Nucleus accumbens (tissue), 56 donors: ENCODE data around the gene TSPAN18.

Experiments used
- DNase-seq, 56 donors: peaks; one replicate each; lab custom pipeline; 2025; lab: John Stamatoyannopoulos, UW

The TSPAN18 gene

DNA sequence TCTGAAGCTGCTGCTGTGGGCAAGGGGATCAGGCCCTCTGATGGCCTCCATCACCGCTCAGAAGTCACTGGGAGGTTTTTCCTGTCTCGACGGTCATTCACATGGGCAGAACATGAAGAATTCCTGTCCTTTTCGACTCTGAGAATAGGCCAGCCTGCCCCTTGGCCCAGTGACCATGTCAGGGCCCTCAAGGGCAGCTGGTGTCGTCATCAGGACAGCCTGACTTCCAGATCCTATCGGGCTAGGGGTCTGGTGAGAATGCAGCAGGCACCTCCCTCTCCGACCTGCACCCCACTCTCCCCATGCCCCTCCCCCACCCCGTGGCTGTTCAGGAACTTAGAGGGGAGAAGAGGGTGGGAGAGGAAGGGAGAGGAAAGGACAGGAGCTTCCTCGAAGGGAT is 220.4 kb downstream of the TSPAN18 start:
- DNase-seq: no peak

DNA sequence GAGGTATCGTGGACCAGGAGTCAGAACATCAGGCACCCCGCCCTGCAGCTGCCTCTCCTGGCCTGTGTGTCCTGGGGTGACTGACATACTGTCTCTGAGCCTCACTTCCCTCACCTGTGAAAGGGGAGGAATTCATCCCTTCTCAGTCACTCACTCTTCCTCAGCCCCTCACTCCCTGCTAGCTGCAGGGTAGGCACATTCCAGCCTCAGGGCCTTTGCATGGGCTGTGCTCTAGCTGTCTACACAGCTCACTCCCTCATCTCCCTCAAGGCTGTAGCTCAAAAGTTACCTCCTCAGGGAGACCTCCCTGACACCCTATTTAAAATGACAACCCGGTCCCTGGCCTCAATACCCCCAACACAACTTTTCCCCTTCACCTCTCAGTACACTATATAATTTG is 221.4 kb downstream of the TSPAN18 start:
- no peak for DNase-seq

DNA sequence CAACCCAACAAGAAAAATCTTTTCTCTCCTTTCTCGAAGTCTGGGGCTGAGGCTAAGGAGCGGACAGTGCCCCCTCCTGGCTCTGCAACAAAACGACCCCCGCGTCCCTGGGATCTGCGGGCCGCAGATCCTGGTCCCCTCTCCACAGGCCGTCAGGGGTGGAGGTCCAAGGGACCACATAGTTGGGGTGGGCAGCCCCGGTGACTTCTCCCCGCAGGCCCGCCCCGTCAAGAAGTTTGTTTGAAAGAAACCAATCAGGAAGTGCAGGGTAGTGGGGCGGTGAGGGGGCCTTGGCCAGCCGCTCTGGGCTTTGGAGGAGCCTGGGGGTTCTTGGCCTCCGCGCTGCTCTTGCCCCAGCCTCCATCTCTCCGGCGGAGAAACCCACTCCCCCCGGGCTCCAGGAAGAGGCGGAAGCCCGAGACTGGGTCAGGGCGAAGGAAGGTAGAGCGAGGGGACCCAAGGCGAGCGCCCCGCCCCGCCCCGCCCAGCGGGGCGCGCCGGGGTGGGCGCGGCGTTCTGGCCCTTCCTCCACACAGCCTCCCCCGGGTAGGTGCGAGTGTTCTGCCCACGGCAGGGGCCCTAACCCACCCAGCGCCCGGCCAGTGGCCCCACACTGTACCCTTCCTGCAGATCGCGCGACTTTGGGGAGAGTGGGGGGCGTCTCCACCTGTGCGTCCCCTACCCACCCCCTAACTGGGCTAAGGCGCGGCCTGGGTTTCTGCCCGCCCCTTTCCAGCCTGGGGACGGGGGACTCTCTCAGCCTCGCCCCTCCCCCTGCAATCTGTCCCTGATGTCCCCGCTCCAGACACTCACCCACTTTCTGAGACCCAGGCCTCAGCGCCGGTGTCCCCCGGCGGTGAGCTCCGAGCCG is 222.6 kb downstream of the TSPAN18 start:
- no peak for DNase-seq

DNA sequence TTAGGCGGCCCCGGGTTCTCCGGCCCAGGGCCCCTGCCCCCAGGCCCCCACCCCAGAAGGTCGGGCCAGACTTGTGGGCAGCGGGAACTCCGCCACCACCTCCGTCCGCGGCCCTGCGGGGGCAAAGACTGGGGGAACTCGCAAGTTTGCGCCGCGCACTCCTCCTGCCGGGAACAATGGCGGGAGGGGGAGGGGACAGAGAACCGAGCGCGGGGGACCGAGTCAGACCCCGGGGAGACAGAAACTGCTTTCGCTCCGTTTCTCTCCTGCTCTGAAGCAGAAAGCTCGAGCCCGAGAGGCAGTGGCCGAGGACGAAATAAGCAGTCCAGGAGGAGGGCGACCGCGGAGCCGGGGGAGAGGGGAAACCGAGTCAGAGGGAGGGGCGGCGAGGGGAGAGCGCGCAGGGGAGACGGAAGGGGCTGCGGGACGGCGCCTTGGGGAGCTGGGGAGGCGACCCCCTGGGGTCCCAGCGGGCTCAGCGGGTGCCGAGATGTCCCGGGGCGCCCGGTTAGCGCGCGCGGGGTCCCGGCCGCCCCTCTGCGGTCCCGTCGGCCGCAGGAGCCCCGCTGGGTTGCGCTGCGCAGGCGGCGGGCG is 223.4 kb downstream of the TSPAN18 start:
- peak in 2 of 56 donors; percentile 10 to 30 for DNase-seq

DNA sequence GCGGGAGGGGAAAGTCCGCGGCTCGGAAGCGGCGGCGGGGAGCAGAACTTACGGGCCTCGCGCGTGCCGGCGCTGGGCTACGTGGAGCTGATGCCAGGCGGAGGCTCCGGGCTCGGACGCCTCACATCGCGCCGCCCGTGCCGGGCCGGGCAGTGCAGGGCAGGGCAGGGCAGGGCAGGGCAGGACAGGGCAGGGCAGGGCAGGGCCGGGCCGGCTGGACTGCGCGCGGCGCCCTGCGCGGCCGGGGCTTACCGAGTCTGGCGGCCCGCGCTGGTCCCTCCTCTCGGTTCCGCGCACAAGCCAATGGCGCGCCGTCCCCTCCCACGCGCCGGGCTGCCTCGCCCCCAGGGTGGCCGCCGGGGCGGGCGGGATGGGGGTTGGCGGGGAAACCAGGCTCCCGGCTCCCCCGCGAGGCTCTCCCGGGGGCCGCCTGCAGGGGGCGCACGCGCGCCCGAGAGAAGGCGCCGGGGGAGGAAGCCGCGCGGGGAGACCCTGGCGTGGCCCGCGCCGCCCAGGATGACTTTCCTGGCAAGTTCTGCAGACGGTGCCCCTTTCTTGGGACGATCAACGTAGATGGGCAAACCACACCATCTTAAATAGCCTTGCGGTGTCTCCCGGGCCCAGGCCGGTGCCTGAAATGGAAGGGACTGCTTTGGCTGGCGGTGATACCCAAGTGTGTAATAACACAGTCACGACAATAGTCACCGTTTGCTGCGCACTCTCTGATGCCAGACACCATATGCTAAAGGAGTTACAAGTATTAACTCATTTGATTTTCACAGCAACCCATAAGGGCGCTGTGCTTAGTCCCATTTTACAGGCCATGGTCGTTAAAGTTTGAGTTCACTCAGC is 224.1 kb downstream of the TSPAN18 start, which contains the start of gene TP53I11:
TP53I11 (minus strand) TSS at position 259 of the 852 bp plus-strand sequence. CDS start 12,548 bp downstream, outside the sequence.
- DNase-seq: peak in 24 of 56 donors; percentile 7 to 63 (median 19)

DNA sequence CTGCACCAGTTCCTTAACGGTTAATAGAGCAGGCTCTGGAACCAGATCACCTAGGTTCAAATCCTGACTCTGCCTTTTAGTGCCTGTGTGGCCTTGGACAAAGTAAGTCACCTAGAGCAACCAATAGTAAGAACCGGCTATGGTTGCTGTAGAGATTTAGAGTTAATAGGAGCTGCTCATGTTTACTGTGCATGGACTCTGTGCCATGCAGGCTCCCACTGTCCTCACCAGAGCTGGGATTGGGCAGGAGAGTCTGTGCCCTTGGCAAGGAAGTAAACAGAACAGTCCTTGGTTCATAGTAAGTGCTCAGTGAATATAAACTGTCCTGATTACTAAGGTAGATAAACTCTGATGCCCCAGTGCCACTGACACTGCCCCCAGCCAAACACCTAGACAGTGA is 225.3 kb downstream of the TSPAN18 start:
- no peak for DNase-seq

DNA sequence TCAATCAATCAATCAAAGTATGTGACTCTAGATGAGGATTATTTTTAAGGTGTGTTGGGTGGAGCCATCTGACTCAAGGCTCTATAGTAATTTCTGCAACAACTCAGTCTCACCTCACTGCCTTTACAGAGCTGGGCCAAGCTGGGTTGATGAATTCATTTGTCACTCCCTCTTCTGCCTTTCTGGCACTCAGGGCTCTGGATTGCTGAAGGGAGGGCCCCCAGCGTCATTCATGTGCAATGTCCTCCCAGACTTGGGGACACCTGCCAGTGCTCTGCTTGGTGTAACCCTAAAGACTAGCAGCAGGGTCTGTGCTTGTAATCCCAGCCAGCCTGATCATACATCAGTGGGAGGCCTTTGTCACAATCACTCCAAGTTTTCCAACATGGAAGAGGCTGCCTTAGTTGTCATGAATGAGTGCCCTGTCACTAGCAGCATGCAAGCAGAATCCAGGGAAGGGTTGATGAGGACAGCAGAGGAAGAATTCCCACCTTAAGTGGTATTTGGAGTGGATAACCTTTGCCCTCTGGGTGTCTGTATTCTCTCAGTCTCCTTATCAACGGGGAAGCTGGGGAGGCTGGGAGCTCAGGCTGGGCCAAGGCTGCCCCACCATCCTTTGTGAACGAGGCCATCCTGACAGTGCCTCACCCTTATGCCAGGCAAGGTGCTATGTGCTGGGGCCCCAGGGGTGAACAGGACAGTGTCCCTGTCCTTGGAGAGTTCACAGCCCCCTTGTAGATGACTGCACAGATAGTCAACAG is 225.9 kb downstream of the TSPAN18 start:
- no peak for DNase-seq

DNA sequence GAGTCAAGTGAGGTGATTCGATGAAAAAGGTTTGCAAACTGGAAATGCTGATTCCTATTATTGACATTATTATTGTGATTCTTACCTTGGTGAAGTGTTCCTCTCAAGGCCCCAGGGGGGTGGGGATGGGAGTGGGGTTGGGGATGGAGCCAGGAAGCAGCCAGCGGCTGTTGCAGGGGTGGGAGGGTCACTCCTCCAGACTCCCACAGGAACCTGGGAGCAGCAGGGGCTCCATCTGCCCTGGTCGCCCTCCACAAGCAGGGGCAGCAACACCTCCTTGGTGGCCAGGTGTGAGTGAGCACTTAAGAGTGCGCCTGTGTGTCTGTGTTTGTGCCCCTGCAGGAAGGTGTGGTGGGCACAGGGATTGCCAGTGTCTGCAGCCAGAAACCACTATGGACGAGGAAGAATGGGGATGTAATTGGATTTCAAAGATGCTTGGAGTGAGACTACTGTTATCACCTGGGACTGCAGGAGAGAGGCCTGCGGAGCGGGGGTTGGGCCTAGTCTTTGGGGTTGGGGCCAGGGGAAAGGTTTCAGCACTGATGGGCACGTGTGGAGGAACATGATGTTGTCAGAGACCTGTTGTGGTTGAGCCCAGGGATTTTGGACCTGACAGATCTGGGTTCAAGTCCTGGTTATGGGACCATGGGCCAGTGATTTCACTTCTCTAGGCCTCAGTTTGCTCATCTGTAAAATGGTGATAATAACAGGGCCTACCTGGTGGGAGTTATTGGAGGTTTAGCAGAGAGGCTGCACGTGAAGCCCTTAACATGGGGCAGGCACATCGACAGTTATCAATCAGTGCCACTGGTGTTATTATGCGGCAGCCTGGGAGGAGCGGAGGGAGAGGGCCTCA is 227.5 kb downstream of the TSPAN18 start:
- no peak for DNase-seq

DNA sequence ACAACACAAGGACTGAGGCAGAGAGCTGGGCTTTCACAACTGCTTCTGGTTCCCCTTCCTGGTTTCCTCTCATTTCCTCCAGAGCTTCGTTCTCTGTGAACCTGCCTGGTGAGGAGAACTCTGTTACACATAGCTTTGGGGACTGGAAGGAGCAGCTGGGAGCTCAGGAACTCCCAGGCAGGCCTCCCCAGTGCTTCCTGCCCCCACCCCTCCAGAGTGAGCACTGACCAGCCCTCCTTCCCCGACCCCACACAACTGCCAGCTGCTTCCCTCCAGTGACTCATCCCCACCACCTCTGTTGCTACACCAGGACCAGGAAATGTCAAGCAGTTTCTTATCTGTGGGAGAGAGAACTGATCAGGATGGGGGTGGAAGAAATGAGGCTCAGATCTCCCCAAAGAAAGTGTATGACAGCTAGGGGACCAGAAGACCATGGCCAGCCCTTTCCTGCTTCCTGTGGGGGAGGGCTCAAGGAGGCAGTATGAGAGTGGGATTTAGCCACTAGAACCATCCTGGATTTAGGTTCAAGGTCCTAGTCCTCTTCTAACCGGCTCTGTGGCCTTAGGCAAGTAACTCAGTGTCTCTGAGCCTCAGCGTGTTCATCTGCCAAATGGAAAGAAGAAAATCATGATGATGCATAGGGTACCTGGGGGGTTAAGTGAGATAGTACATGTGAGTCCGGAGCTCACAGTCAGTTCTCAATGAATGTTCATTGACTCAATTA is 228.4 kb downstream of the TSPAN18 start:
- peak in 16 of 56 donors; percentile 7 to 31 (median 22) for DNase-seq

DNA sequence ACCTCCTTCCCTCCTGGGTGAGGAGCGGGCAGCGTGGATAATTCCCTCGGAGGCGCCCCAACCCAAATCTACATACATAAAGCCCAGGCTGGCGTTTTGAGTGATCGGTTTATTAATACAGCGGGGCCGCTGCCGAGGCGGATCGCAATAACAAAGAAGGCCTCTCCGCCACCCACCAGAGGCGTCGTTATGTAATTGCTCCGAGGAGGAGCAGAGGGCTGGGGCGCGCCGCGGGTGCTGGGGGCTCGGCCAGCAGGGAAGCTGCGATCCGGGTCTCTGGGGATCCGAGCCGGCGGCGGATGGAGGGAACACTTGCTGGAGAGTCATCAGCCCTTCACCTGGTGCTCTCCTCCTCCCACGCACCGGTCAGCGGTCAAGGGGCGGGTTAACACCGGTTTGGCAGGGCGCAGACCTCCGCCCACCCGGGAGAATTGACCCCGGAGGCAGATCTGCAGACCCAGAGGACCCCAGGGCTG is 230.3 kb downstream of the TSPAN18 start:
- peak in 13 of 56 donors; percentile 8 to 56 (median 18) for DNase-seq

DNA sequence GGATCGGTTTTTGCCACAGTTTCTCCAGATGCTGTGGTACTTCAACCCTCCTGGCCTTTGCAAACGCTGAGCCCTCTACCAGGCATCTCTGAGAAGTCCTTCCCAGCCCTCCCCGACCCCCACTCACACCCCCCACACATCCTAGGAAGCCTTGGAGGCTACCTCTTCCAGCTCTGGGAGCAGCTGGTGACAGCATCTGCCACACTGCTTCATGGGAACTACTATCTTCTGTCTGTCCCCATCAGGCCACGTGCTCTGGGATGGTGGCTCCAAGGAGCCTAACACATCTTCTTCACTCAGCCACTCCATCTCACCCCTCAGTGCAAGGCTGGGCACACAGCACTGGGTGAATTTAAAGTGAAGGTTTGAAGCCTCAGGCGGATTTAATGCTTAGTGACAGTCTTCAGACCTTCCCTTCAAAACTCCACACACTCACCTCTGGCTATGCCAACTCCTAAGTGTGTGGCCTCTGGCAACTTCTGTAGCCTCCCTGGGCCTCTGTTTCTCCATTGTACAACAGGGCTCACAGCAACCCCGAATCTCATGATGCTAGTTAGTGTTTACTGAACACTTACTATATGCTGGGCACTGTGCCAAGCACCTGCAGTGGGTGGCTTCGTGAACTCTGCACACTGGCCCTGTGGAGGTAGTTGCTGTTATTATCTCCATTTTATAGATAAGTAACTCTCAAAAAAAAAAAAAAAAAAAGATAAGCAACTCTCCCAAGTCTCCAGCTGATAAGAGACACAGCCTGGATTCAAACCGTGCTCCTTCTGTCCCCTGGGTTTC is 231.2 kb downstream of the TSPAN18 start:
- DNase-seq: no peak

DNA sequence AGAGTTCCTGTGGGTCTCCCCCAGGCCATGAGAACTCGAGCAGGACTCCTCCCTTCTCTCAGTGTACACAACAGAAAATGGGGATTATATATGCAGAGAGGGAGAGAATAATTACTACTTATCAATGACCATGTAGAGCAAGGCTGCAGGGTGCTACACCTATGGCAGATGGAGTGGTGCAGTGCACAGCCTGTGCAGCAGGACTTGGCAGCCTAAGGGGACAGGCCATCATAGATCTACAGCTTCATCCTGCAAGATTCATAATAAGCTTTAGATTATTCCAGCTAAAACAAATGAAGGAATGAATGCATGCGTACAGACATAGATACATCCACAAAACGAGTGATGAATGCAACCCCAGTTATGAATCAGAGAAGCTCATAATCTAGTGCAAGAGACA is 232.3 kb downstream of the TSPAN18 start:
- DNase-seq: no peak

DNA sequence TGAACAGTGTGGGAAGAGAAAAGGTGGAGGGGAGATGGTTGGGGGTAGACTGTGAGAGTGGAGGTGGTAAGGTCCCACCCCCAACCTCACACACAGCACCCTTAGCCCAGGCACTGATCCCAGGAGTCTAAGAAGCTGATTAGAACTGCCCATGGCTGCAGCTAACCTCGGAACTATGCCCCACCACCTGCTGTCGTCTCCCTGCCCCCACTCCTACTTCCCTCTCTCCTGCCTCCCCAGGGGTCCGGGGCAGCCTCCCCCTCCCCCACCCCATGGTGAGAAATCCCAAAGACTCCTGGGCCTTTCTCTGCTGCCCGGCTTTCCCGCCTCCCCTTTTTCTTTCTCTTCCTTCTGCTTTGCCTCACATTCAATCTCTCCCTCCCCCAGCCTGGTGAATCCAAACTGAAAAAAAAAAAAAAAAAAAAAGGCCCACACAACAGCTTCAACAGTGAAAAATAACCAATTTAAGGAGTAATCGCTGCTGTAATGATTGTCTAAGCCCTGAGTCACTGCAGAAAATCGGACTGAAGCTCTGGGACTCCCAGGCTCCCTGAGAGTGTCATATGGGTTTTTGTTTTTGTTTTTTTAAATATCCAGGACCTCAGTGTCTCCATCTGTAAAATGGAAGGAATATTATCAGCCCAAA is 233.6 kb downstream of the TSPAN18 start:
- DNase-seq: no peak

DNA sequence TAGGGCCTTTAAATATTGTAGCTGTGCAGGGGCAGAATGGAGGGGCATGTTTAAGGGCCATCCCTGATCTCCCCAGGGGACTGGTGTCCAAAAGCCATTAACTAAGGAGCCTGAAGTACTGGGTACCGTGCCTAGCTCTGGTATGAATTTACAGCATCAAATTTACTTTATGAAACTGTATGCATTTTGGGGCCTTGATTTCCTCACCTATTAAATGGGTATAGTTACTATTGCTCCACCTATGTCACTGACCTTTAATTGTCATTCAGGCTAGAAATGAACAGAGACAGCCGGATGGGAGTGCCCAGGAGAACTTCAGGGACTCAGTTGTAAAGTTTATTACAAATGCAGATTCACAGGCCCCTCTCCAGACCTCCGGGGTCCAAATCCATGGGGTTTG is 235.7 kb downstream of the TSPAN18 start:
- no peak for DNase-seq

DNA sequence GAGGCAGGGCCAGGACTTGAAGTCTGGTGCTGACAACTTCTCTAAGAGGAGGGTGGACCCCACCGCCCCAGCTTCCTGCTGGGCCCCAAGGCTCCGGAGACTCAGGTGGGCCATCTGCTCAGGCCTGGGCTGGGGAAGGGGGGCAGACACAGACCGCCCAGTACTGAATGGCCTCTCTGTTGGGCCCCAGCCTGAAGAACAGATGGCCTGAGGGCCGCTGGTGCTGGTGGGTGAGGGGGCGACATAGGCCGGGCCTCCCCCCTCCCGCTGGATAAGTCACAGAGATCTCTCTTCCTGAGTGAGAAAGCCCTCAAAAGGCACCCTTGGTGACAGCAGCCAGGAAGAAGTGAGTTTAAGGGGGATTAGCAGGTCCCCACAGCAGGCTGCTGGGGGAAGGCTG is 236.4 kb downstream of the TSPAN18 start:
- no peak for DNase-seq

DNA sequence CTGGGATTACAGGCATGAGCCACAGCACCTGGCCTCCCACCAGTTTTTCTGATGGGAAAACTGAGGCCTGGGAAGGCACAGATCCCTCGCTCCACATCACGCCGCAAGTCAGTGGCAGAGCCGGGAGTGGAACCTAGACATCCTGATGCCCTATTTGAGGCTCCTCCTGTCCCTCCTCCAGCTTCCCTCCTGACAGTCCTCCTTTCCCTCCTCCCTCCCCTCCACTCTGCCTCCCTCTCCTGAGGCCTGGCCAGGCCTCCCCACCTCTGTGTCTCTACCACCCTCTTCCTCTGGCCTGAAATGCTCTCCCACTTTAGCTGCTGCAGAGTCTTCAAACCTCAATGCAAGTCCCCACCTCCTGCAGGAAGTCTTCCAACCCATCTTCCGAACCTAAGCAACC is 237.2 kb downstream of the TSPAN18 start:
- DNase-seq: no peak
